ENCODE data around the gene SFXN1. TPM values are rescaled to one million over a fixed set of nuclear protein-coding genes. Genes with fewer than 3 reads are reported as not detected.
A peak's percentile ranks its signal among the peaks of the same experiment; 100 is the strongest.

Gene SFXN1
- total RNA-seq, 2 experiments from 2014 or later: 133 to 138 TPM

DNA sequence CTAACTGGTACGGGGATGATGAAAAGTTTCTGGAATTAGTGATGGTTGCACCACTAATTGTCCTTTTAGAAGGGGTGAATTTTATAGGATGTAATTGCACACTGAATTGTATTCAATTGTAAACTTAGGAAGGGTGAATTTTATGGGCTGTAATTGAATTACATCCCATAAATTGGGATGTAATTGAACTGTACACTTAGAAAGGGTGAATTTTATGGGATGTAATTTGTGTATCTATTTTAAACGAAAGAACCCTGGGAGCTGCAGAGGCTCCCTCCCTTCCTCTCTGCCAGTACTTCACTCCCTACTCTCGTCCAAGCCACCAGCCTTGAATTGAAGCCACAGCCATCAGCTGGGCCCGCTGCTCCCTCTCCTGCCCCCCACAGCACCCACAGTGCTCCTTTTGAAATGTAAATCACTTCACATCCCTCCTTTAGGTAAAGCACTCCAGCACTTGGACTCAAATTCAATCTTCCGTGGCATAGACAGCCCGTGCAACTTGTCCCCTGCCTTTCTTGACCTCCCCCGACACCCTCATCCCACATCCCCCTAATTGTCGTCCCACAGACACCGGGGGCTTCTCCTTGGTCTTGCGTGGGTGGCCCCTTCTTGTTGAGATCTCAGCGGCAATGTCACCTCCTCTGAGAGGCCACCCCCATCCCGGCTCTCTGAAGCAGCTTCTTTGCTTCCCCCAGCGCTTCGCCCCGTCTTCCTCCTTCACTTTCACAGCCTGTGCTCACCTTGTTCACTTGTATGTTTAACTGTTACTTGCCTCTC lies 95.3 kb downstream of the SFXN1 start:
- Histone ChIP-seq H3K4me1 (ENCODE audit: insufficient read depth, low read length) (peaks cover 7% of the 10 kb centered on the region), H3K36me3 (ENCODE audit: insufficient read depth, low read length) (no peaks in the 10 kb centered on the region), H3K27ac (ENCODE audit: low read depth in 1 of 2, low read length in 2 of 2) (no peak overlapping the region), H3K4me3 (ENCODE audit: low read length) (no peak overlapping the region), H3K9me3 (ENCODE audit: control insufficient read depth in 1 of 2, insufficient read depth in 1 of 2, low read length in 2 of 2) (no peaks in the 10 kb centered on the region), H3K27me3 (ENCODE audit: control insufficient read depth in 1 of 2, insufficient read depth in 2 of 2, low read length in 2 of 2) (no peaks in the 10 kb centered on the region)
- intact Hi-C loops (cut with DNase I, micrococcal nuclease): no loop called here
- DNase-seq: no peak
- TF ChIP-seq CTCF (IDR thresholded peaks at IDR 0.05): no peak
- Mint-ChIP-seq H3K4me1 (ENCODE audit: low read depth) (no peaks in the 10 kb centered on the region), H3K9me3 (no peaks in the 10 kb centered on the region), H3K27ac (no peak overlapping the region), H3K27me3 (no peaks in the 10 kb centered on the region), H3K4me3 (no peak overlapping the region), H3K36me3 (ENCODE audit: low read depth) (no peaks in the 10 kb centered on the region)
- ChIA-PET CTCF (no interaction called here), POLR2A (no interaction called here)
- no peak for ATAC-seq (ENCODE audit: poor library complexity)

DNA sequence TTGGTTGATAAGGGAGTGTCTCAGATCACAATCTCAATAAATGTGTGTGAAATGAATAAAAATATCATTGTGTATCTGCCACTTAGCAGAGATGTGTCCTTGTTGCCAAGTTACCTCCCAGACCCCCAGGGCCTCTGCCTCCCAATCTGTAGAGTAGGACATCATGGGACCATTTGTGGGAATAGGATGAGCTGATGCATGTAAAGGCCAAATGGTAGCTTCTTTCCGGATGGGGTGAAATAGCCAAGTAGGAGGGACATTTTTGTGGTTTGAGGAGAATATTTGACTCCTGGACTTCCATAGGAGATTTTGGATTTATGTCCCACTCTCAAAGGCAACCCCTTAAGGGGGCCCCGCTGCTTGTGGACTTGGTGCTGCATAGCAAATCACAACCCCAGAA lies 96.9 kb downstream of the SFXN1 start:
- intact Hi-C loops (cut with DNase I, micrococcal nuclease): no loop called here
- no peaks in the 10 kb centered on the region for H3K4me1 Mint-ChIP-seq (ENCODE audit: low read depth)
- ATAC-seq (ENCODE audit: poor library complexity): no peak

GRCh38 chr5:175576096-175576495 lies 97.7 kb downstream of the SFXN1 start:
- Mint-ChIP-seq H3K27me3 (no peaks in the 10 kb centered on the region), H3K9me3 (no peaks in the 10 kb centered on the region), H3K36me3 (ENCODE audit: low read depth) (no peaks in the 10 kb centered on the region), H3K4me1 (ENCODE audit: low read depth) (no peaks in the 10 kb centered on the region), H3K27ac (no peak overlapping the region), H3K4me3 (no peak overlapping the region)
- DNase-seq (peak in 1 of 14 experiments; percentile 11), ATAC-seq (ENCODE audit: poor library complexity) (no peak)
- Histone ChIP-seq H3K4me3 (ENCODE audit: low read length) (no peak overlapping the region), H3K4me1 (ENCODE audit: insufficient read depth, low read length) (peaks cover 7% of the 10 kb centered on the region), H3K27ac (ENCODE audit: low read depth in 1 of 2, low read length in 2 of 2) (no peak overlapping the region), H3K27me3 (ENCODE audit: control insufficient read depth in 1 of 2, insufficient read depth in 2 of 2, low read length in 2 of 2) (no peaks in the 10 kb centered on the region), H3K36me3 (ENCODE audit: insufficient read depth, low read length) (no peaks in the 10 kb centered on the region), H3K9me3 (ENCODE audit: control insufficient read depth in 1 of 2, insufficient read depth in 1 of 2, low read length in 2 of 2) (no peaks in the 10 kb centered on the region)
- POLR2A ChIA-PET: interaction anchor here (0.9 kb wide), 1 partner anchor 9 kb away, joined by 3 read pairs; no protein-coding TSS in a partner anchor
- intact Hi-C loops (cut with DNase I, micrococcal nuclease): no loop called here
- no peak for TF ChIP-seq CTCF (IDR thresholded peaks at IDR 0.05)
- CTCF ChIA-PET: interaction anchor here (1.6 kb wide), 1 partner anchor 42 kb away, joined by 5 read pairs; no protein-coding TSS in a partner anchor

More for the DNA sequence above, 96.9 kb downstream of the SFXN1 start:
- no peak for TF ChIP-seq CTCF (IDR thresholded peaks at IDR 0.05)
- ChIA-PET CTCF (interaction anchor here (1.6 kb wide), 1 partner anchor 41 kb away, joined by 5 read pairs; no protein-coding TSS in a partner anchor), POLR2A (interaction anchor here (0.9 kb wide), 1 partner anchor 8 kb away, joined by 3 read pairs; no protein-coding TSS in a partner anchor)
- H3K4me3 ChIP-seq (ENCODE audit: low read length): no peak overlapping the region
- H3K27me3 ChIP-seq (ENCODE audit: control insufficient read depth in 1 of 2, insufficient read depth in 2 of 2, low read length in 2 of 2): no peaks in the 10 kb centered on the region
- peaks cover 7% of the 10 kb centered on the region for H3K4me1 ChIP-seq (ENCODE audit: insufficient read depth, low read length)
- Mint-ChIP-seq H3K27ac (no peak overlapping the region), H3K36me3 (ENCODE audit: low read depth) (no peaks in the 10 kb centered on the region), H3K9me3 (no peaks in the 10 kb centered on the region), H3K27me3 (no peaks in the 10 kb centered on the region), H3K4me3 (no peak overlapping the region)
- no peak for DNase-seq
- H3K9me3 ChIP-seq (ENCODE audit: control insufficient read depth in 1 of 2, insufficient read depth in 1 of 2, low read length in 2 of 2): no peaks in the 10 kb centered on the region
- no peaks in the 10 kb centered on the region for H3K36me3 ChIP-seq (ENCODE audit: insufficient read depth, low read length)
- H3K27ac ChIP-seq (ENCODE audit: low read depth in 1 of 2, low read length in 2 of 2): no peak overlapping the region

All from CD4-positive, alpha-beta T cell (primary cell).